PC-9 (cell line): ENCODE measurements around the gene ATF7IP. TPM values are rescaled to one million over a fixed set of nuclear protein-coding genes. Genes with fewer than 3 reads are reported as not detected.

ENCODE experiments used
- BruUV-seq: library from RNA; stranded (reverse); fragments of 400-500 nt; replicated peaks from 2 replicates; lab custom pipeline; 2021; lab: Mats Ljungman, UMichigan
- CTCF ChIA-PET: fragments of 300-600 bp; sonication (Branson Sonifier 250); formaldehyde crosslinking; loops from one replicate; lab custom pipeline; 2022; ENCODE audit warnings: antibody characterized with exemption; lab: Charles Lee
- POLR2A ChIA-PET: fragments of 300-600 bp; sonication (Branson Sonifier 250); formaldehyde crosslinking; loops from one replicate; lab custom pipeline; 2022; ENCODE audit warnings: antibody characterized with exemption; ENCODE audit not compliant: unreplicated experiment; lab: Charles Lee
- DNase-seq, 2 experiments: peaks; one replicate each; pipeline versions ENCODE4 v3.0.0 to v3.0.0-alpha.2; 2015 to 2022; ENCODE audit warnings: mixed read lengths in 1 of 2
- H2AFZ ChIP-seq: fragments of 200-600 bp; sonication (generic); 2 replicates; pipeline ENCODE4 v1.8.1; 2017; ENCODE audit warnings: antibody characterized with exemption
- H3F3A ChIP-seq: fragments of 200-600 bp; sonication (generic); 2 replicates; pipeline ENCODE4 v1.8.1; 2017; ENCODE audit warnings: antibody characterized with exemption, mild to moderate bottlenecking, low read depth; ENCODE audit not compliant: insufficient read depth
- H3K27ac ChIP-seq: fragments of 200-600 bp; sonication (generic); 2 replicates; pipeline ENCODE4 v1.6.1; 2016; ENCODE audit warnings: mixed run types
- H3K27me3 ChIP-seq: fragments of 200-600 bp; sonication (generic); 2 replicates; pipeline ENCODE4 v1.6.1; 2016; ENCODE audit warnings: low read depth, mixed run types; ENCODE audit not compliant: insufficient read depth
- H3K36me3 ChIP-seq: fragments of 200-600 bp; sonication (generic); 2 replicates; pipeline ENCODE4 v1.6.1; 2016; ENCODE audit warnings: low read depth, mixed run types
- H3K4me1 ChIP-seq: fragments of 200-600 bp; sonication (generic); replicated peaks from 2 replicates; pipeline ENCODE4 v1.6.1; 2016; ENCODE audit warnings: mixed run types; ENCODE audit not compliant: insufficient read depth
- H3K4me2 ChIP-seq: fragments of 200-600 bp; sonication (generic); 2 replicates; pipeline ENCODE4 v1.6.1; 2017; ENCODE audit warnings: mixed run types
- H3K4me3 ChIP-seq: fragments of 200-600 bp; sonication (generic); 2 replicates; pipeline ENCODE4 v1.6.1; 2016; ENCODE audit warnings: mixed run types
- H3K79me2 ChIP-seq: fragments of 200-600 bp; sonication (generic); 2 replicates; pipeline ENCODE4 v1.6.1; 2017; ENCODE audit warnings: low read depth, mixed run types
- H3K9me2 ChIP-seq: fragments of 200-600 bp; sonication (generic); 2 replicates; pipeline ENCODE4 v1.8.1; 2017; ENCODE audit warnings: mild to moderate bottlenecking; ENCODE audit not compliant: insufficient read depth
- H3K9me3 ChIP-seq: fragments of 200-600 bp; sonication (generic); 2 replicates; pipeline ENCODE4 v1.8.1; 2016; ENCODE audit warnings: low read depth; ENCODE audit not compliant: insufficient read depth
- H4K20me1 ChIP-seq: fragments of 200-600 bp; sonication (generic); 2 replicates; pipeline ENCODE4 v1.8.1; 2017; ENCODE audit not compliant: insufficient read depth
- EZH2 ChIP-seq: fragments of 200-600 bp; sonication (generic); IDR thresholded peaks from 2 replicates; pipeline ENCODE4 v1.8.0; 2017; ENCODE audit warnings: antibody characterized with exemption, low read depth
- intact Hi-C: fragments of 100-400 bp; cut with micrococcal nuclease; formaldehyde crosslinking; loops from one replicate; pipeline ENCODE4 v1.10.0; 2022; ENCODE audit not compliant: unreplicated experiment
- total RNA-seq: library from RNA; stranded (reverse); gene quantifications from 2 replicates; pipeline ENCODE4 v1.2.3, GENCODE V29; 2021
- TF ChIP-seq, protein P1 (sequence below): fragments of 200-600 bp; sonication (generic); conservative IDR thresholded peaks from 2 replicates; pipeline ENCODE4 v1.6.1; 2017; ENCODE audit warnings: mixed run types, antibody characterized with exemption, mild to moderate bottlenecking, moderate library complexity

The ATF7IP gene
- total RNA-seq, 1 experiment from 2014 or later: 94.7 TPM

DNA sequence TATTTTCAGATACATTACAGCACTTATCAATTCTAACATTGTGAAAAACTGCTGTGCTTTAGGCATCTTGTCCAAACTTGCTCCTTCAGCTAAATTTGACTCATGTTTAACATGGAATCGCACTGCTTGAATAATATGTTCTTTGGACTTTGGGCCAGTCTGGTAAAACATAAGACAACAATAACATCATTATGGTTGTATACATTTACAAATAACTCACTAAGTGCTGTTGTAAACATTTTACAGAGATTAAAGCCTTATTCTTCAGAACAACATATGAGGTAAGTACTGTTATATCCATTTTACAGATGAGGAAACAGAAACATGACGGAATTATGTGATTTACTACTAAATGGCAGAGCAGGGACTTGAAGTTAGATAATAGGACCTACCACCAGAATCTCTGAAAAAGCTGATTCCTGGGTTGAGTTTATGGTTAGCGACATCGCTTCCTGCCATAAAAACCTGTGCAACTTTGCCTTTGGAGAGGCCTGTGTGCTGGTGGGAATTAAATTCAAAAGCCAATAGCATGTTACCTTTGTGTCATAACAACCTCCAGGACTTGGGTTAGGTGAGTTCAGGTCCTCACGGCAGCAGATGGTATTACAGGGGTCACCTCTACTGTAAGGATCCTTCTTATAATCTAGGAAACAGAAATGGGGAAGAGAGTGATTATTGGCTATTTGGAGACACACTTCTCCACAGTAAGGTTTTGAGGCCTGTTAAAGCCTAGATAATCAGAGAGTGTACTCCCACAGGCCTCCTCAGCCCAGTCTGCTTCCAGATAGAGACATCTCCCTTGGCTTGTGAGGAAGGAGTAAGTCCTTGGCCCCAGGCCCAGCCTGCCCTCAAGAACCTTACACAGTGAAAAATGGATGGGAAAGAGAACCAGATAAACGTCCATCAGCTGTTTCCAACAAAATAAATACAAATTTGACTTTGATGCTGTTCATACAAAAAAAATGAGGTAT lies 140.4 kb downstream of the ATF7IP start:
- BruUV-seq: no TSS peak
- Histone ChIP-seq H3F3A (no peaks in the 10 kb centered on the region), H4K20me1 (no peaks in the 10 kb centered on the region), H3K27ac (no peak overlapping the region), H3K4me3 (no peak overlapping the region), H3K36me3 (no peaks in the 10 kb centered on the region; the same call in 1 of the 2 replicates), H3K4me1 (no peaks in the 10 kb centered on the region), H3K27me3 (no peaks in the 10 kb centered on the region), H3K9me3 (no peaks in the 10 kb centered on the region), H3K79me2 (no peaks in the 10 kb centered on the region), H3K4me2 (no peak overlapping the region), H3K9me2 (no peaks in the 10 kb centered on the region), H2AFZ (no peak overlapping the region)
- ChIA-PET POLR2A (interaction anchor here (0.5 kb wide), 1 partner anchor 932 kb away, joined by 4 read pairs; no protein-coding TSS in a partner anchor), CTCF (no interaction called here)
- intact Hi-C loops: no loop called here
- TF ChIP-seq, protein P1, sequence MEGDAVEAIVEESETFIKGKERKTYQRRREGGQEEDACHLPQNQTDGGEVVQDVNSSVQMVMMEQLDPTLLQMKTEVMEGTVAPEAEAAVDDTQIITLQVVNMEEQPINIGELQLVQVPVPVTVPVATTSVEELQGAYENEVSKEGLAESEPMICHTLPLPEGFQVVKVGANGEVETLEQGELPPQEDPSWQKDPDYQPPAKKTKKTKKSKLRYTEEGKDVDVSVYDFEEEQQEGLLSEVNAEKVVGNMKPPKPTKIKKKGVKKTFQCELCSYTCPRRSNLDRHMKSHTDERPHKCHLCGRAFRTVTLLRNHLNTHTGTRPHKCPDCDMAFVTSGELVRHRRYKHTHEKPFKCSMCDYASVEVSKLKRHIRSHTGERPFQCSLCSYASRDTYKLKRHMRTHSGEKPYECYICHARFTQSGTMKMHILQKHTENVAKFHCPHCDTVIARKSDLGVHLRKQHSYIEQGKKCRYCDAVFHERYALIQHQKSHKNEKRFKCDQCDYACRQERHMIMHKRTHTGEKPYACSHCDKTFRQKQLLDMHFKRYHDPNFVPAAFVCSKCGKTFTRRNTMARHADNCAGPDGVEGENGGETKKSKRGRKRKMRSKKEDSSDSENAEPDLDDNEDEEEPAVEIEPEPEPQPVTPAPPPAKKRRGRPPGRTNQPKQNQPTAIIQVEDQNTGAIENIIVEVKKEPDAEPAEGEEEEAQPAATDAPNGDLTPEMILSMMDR: no peak
- TF ChIP-seq EZH2: no peak
- DNase-seq: no peak

DNA sequence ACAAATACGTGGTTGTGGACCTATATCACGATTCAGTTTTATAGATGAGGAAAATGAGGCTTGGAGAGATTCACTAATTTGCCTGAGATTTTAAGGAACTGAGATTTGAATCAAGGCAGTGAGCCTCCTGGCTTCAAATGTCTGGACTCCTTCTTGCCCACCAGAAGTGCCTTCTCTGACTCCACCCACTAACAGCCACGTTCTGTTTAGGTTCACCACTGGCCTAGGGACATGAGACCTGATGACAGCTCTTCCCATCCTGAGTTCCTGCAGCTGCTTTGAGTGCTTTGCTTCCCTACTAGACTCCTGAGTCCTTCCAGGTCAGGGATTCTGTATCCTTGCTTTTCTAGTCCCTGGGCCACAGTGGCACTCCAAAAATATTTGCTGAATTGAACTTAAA lies 145.1 kb downstream of the ATF7IP start:
- Histone ChIP-seq H2AFZ (no peak overlapping the region), H3K79me2 (no peaks in the 10 kb centered on the region), H3K4me2 (no peak overlapping the region), H3K36me3 (no peaks in the 10 kb centered on the region), H3K27me3 (no peaks in the 10 kb centered on the region), H3K4me3 (no peak overlapping the region), H3F3A (peaks cover 6% of the 10 kb centered on the region), H3K4me1 (peaks cover 18% of the 10 kb centered on the region), H4K20me1 (no peaks in the 10 kb centered on the region), H3K9me3 (no peaks in the 10 kb centered on the region), H3K9me2 (no peaks in the 10 kb centered on the region), H3K27ac (no peak overlapping the region)
- TF ChIP-seq EZH2: no peak
- TF ChIP-seq, protein P1: no peak
- no TSS peak for BruUV-seq
- ChIA-PET CTCF (no interaction called here), POLR2A (no interaction called here)
- intact Hi-C loops: loop anchor here (5.0 to 10.0 kb wide), 2 partner anchors 273 to 484 kb away; no protein-coding TSS in a partner anchor
- DNase-seq: no peak

DNA sequence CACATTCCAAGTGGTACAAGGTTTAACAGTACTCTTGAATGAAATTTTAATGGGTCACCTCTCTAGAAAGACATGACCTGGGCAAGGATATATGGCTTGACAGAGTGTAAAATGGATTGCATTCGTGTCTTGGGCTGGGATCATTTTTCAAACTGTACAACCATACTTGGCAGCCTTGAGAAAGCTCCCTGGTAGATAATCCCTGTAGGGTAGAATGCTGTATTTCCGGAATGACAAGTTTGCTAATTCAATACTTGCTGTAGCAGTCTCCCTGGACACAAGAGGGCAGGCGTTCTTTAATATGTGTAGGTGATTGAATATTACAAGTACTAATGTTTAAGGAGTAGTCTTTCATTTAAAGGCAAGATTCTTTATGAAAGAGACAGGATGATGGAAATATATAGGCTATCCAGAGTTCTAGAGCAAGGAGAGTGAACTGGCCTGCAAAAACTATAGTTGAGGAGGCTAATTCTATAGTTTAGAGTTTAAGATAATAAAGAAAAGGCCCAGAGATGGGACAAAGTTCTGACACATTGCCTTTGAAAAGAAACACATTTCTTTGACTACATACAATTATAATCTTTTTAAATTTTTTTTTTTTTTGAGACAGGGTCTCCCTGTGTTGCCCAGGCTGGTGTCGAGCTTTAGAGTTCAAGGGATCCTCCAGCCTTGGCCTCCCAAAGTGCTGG lies 148.8 kb downstream of the ATF7IP start:
- Histone ChIP-seq H3K4me3 (no peak overlapping the region), H3K36me3 (no peaks in the 10 kb centered on the region), H3K9me2 (no peaks in the 10 kb centered on the region), H3K27me3 (no peaks in the 10 kb centered on the region), H3K79me2 (no peaks in the 10 kb centered on the region), H4K20me1 (no peaks in the 10 kb centered on the region), H3F3A (peaks cover 6% of the 10 kb centered on the region), H3K4me2 (peak overlapping the region; percentile 53), H3K4me1 (peaks cover 18% of the 10 kb centered on the region), H3K9me3 (no peaks in the 10 kb centered on the region), H2AFZ (no peak overlapping the region), H3K27ac (no peak overlapping the region)
- BruUV-seq: no TSS peak
- POLR2A ChIA-PET: interaction anchor here (0.6 kb wide), 2 partner anchors 62 to 226 kb away, joined by 5 to 16 read pairs; no protein-coding TSS in a partner anchor
- DNase-seq: peak; percentile 66 to 93
- CTCF ChIA-PET: interaction anchor here (0.6 to 1.0 kb wide), 9 partner anchors 40 to 278 kb away, joined by 3 to 9 read pairs (median 4); no protein-coding TSS in a partner anchor
- intact Hi-C loops: loop anchor here (1.0 to 10.0 kb wide), 6 partner anchors 53 to 481 kb away; partner anchors contain the start of gene PLBD1
- TF ChIP-seq, protein P1: peak; percentile 79
- TF ChIP-seq EZH2: no peak
